Measurements from ENCODE around the gene CEP97.

- TF ChIP-seq POLR2A (IDR thresholded peaks at IDR 0.05; ENCODE audit: low read length) (no peak), GATA1 (IDR thresholded peaks at IDR 0.05; ENCODE audit: low read depth, low read length) (no peak)
Measured at GRCh38 chr3:101709126-101709525, 15.3 kb upstream of the CEP97 start.
